KMS-11 (cell line): ENCODE data around the gene ZNF212.

Experiments used
- H2AFZ ChIP-seq: fragments of 200-600 bp; sonication (generic); 2 replicates; pipeline ENCODE4 v1.6.1; 2016; ENCODE audit warnings: antibody characterized with exemption, mixed run types, low read depth
- H3K27ac ChIP-seq: fragments of 200-600 bp; sonication (generic); 2 replicates; pipeline ENCODE4 v1.6.1; 2016; ENCODE audit warnings: mild to moderate bottlenecking, mixed run types
- H3K27me3 ChIP-seq: fragments of 200-600 bp; sonication (generic); 2 replicates; pipeline ENCODE4 v1.6.1; 2017; ENCODE audit warnings: mild to moderate bottlenecking, low read depth, mixed run types, moderate library complexity; ENCODE audit not compliant: insufficient read depth
- H3K36me3 ChIP-seq: fragments of 200-600 bp; sonication (generic); 2 replicates; pipeline ENCODE4 v1.6.1; 2017; ENCODE audit warnings: mild to moderate bottlenecking, mixed run types; ENCODE audit not compliant: insufficient read depth
- H3K4me1 ChIP-seq: fragments of 200-600 bp; sonication (generic); 2 replicates; pipeline ENCODE4 v1.6.1; 2016; ENCODE audit warnings: mild to moderate bottlenecking, low read depth, mixed run types; ENCODE audit not compliant: poor library complexity, severe bottlenecking
- H3K4me2 ChIP-seq: fragments of 200-600 bp; sonication (generic); 2 replicates; pipeline ENCODE4 v1.7.0; 2016; ENCODE audit warnings: mild to moderate bottlenecking, mixed run types
- H3K4me3 ChIP-seq: fragments of 200-600 bp; sonication (generic); IDR thresholded peaks from 2 replicates; pipeline ENCODE4 v1.6.1; 2017; ENCODE audit warnings: low read depth, low read length, mixed read lengths; ENCODE audit not compliant: insufficient read depth
- H3K79me2 ChIP-seq: fragments of 200-600 bp; sonication (generic); 2 replicates; pipeline ENCODE4 v1.6.1; 2016; ENCODE audit warnings: low read depth, mixed run types; ENCODE audit not compliant: insufficient read depth
- H3K9ac ChIP-seq: fragments of 200-600 bp; sonication (generic); 2 replicates; pipeline ENCODE4 v1.6.1; 2016; ENCODE audit warnings: mild to moderate bottlenecking, mixed run types
- H4K20me1 ChIP-seq: fragments of 200-600 bp; sonication (generic); 2 replicates; pipeline ENCODE4 v1.6.1; 2016; ENCODE audit warnings: mild to moderate bottlenecking, mixed run types; ENCODE audit not compliant: insufficient read depth
- TF ChIP-seq, protein P1 (sequence below): fragments of 200-600 bp; sonication (generic); conservative IDR thresholded peaks from 2 replicates; pipeline ENCODE4 v1.6.1; 2017; ENCODE audit warnings: low read depth, mild to moderate bottlenecking, antibody characterized with exemption, low read length, moderate library complexity, mixed read lengths

The ZNF212 gene

DNA sequence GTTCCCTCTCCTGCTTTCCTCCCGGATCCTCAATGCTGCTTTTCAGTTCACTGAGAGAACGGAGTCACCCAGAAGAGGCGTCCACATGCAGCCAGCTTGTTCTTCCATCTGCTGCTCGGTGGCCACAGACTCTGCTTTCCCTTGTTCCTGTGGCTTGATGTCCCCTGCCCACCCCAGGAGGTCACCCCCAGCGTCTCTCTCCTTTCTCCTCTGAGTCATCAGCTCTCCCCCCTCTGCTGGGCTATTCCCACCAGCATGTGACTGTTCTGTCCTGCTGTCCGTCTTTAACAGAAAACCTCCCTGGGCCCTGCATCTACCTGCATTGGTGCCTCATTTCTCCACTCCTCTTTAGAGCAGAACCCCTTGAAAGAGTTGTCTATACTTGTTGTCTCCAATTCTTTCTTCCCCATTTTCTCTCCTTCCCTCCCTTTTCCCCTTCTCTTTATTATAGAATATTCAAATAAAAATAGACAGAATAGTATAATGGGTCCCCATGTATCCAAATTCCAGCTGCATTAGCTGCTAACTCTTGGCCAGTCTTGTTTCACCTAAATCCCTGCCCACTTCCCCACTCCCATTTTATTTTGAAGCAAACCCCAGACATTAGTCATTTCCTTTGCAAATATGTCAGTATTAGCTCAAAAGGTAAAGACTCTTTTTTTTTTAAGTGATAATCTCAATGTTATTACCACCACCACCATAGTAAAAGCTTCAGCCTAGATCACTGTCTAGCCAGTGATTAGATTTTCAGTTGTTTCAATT is 40.0 kb upstream of the ZNF212 start:
- H3K4me2 ChIP-seq: no peak overlapping the region

DNA sequence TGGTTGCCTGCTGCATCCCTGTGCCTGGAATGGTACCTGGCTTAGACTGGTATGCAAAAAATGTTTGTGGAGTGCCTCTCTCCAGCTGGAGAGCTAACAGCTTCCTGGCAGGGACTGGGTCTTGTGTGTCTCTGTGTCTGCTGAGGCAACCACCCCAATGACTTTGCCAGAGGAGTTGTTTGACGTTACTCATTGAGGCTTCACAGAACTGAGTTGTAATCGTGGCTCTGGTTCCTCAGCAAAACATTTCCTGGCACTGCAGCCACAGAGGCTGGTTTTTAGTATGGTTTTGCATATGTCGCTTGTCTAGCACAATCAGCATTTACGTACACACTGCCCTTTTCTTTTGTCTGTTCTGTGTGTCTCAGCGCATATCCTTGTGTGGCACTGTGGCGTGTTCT is 36.6 kb upstream of the ZNF212 start:
- Histone ChIP-seq H3K4me3 (no peak overlapping the region), H3K9ac (no peak overlapping the region), H3K4me2 (no peak overlapping the region), H3K27me3 (no peaks in the 10 kb centered on the region), H3K79me2 (peaks cover 22% of the 10 kb centered on the region; the same call in 1 of the 2 replicates), H3K27ac (no peak overlapping the region), H3K36me3 (peaks cover 42% of the 10 kb centered on the region; the same call in 1 of the 2 replicates), H3K4me1 (no peaks in the 10 kb centered on the region), H4K20me1 (no peaks in the 10 kb centered on the region), H2AFZ (no peak overlapping the region)
- TF ChIP-seq, protein P1, sequence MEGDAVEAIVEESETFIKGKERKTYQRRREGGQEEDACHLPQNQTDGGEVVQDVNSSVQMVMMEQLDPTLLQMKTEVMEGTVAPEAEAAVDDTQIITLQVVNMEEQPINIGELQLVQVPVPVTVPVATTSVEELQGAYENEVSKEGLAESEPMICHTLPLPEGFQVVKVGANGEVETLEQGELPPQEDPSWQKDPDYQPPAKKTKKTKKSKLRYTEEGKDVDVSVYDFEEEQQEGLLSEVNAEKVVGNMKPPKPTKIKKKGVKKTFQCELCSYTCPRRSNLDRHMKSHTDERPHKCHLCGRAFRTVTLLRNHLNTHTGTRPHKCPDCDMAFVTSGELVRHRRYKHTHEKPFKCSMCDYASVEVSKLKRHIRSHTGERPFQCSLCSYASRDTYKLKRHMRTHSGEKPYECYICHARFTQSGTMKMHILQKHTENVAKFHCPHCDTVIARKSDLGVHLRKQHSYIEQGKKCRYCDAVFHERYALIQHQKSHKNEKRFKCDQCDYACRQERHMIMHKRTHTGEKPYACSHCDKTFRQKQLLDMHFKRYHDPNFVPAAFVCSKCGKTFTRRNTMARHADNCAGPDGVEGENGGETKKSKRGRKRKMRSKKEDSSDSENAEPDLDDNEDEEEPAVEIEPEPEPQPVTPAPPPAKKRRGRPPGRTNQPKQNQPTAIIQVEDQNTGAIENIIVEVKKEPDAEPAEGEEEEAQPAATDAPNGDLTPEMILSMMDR: no peak

More for the DNA sequence above, 40.0 kb upstream of the ZNF212 start:
- no peak overlapping the region for H2AFZ ChIP-seq
- no peak overlapping the region for H3K9ac ChIP-seq
- peaks cover 39% of the 10 kb centered on the region for H3K79me2 ChIP-seq
- H3K27me3 ChIP-seq: no peaks in the 10 kb centered on the region
- no peak overlapping the region for H3K4me3 ChIP-seq
- TF ChIP-seq, protein P1: no peak
- peaks cover 42% of the 10 kb centered on the region; the same call in 1 of the 2 replicates for H3K36me3 ChIP-seq
- H3K4me1 ChIP-seq: peaks cover 16% of the 10 kb centered on the region
- no peaks in the 10 kb centered on the region for H4K20me1 ChIP-seq
- no peak overlapping the region for H3K27ac ChIP-seq

DNA sequence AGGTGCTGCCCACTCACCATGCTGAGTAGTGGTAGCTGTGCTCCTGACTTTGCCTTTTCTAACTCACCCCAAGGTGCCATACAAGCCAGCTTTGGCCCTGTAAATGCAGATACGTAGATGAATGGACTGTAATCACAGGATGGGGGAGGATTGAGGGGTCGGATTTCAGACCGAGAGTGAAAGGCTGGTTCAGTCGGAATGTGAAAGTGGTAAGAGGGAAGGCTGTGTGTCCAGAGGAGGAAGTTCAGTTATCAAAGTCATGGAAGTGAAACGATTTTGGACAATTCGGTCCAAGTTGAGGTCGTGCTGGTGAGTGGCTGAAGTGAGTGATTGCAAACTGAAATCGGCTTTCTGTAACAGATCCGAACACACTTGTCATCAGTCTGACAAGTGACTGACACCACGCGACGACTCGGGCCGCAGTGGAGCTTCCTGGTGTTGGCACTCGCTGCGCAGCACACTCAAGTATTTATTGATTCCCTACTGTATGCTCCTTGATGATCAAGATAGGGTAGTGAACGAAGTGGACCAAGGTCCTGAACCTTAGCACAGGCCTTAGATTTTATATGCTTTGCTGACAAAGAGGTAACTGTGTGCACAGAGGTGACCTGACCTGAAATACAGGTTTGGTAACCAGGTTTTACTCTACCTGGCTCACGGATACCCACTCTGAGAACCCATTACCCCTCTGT is 33.6 kb upstream of the ZNF212 start:
- H3K36me3 ChIP-seq: peaks cover 22% of the 10 kb centered on the region; the same call in 1 of the 2 replicates
- no peak overlapping the region for H3K9ac ChIP-seq
- H3K4me1 ChIP-seq: no peaks in the 10 kb centered on the region
- H3K4me2 ChIP-seq: no peak overlapping the region
- no peaks in the 10 kb centered on the region for H3K27me3 ChIP-seq
- no peak overlapping the region for H3K4me3 ChIP-seq
- H3K79me2 ChIP-seq: peaks cover 12% of the 10 kb centered on the region; the same call in 1 of the 2 replicates
- no peak overlapping the region for H2AFZ ChIP-seq
- no peak overlapping the region for H3K27ac ChIP-seq
- TF ChIP-seq, protein P1: no peak
- H4K20me1 ChIP-seq: no peaks in the 10 kb centered on the region

DNA sequence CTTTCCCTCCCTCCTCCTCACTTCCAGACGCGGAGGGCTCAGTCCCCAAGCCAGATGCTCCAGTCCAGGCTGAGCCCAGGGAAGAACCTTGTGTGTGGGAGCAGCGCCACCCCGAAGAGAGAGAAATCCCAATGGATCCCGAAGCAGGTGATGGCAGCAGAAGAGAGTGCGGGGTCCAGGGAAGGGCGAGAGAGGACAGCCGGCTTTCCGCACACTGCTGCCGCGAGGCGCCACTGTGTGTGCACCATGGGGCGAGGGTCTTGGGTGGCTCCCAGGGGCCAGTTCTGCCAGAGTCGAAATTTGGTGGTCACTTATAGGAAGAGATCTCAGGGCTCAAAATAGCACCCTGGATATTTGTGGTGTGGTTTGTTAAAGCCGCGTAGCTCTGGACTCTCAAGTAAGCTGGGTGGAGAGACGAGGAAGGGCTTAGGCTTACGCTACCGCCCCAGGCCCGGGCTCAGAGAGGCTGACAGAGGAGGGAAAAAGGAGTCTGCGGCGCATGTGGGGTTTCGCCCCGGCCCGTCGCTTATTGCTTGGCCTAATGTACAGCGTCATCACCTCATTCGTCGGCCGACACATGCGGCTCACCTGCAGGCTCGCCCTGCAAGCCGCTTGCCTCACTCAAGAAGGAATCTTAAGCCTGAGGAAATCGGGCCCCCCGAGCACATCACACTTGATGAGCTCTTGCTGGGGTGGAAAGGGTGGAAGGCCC is 32.0 kb upstream of the ZNF212 start:
- no peak overlapping the region for H3K27ac ChIP-seq
- H3K79me2 ChIP-seq: peaks cover 12% of the 10 kb centered on the region; the same call in 1 of the 2 replicates
- H4K20me1 ChIP-seq: no peaks in the 10 kb centered on the region
- no peak overlapping the region for H3K9ac ChIP-seq
- H2AFZ ChIP-seq: no peak overlapping the region
- peaks cover 23% of the 10 kb centered on the region; the same call in 1 of the 2 replicates for H3K36me3 ChIP-seq
- H3K27me3 ChIP-seq: no peaks in the 10 kb centered on the region
- H3K4me1 ChIP-seq: no peaks in the 10 kb centered on the region
- H3K4me2 ChIP-seq: no peak overlapping the region
- TF ChIP-seq, protein P1: no peak
- H3K4me3 ChIP-seq: no peak overlapping the region
